Sigmoid colon (tissue), 7 donors: ENCODE data around the gene DNASE1L1. TPM values are rescaled to one million over a fixed set of nuclear protein-coding genes. Genes with fewer than 3 reads are reported as not detected.

Experiments used
- DNase-seq: peaks from one replicate; pipeline ENCODE4 v3.0.0-alpha.2; 2019
- H3K27ac ChIP-seq, 4 donors: fragments of 200-600 bp; sonication (generic); one replicate each; pipeline ENCODE4 v1.5.1; 2016 to 2019; ENCODE audit warnings: mild to moderate bottlenecking in 1 of 4
- H3K27me3 ChIP-seq, 3 donors: fragments of 200-600 bp; sonication (generic); one replicate each; pipeline ENCODE4 v1.5.1; 2019; ENCODE audit warnings: mild to moderate bottlenecking in 1 of 3
- H3K36me3 ChIP-seq, 4 donors: fragments of 200-600 bp; sonication (generic); one replicate each; pipeline ENCODE4 v1.5.1; 2016 to 2019
- H3K4me1 ChIP-seq, 4 donors: fragments of 200-600 bp; sonication (generic); one replicate each; pipeline ENCODE4 v1.5.1; 2017 to 2019
- H3K4me3 ChIP-seq, 4 donors: fragments of 200-600 bp; sonication (generic); one replicate each; pipeline ENCODE4 v1.5.1; 2017 to 2019; ENCODE audit warnings: mild to moderate bottlenecking in 2 of 4, moderate library complexity in 1 of 4
- H3K9me3 ChIP-seq, 4 donors: fragments of 200-600 bp in 3 of 4; sonication (generic) in 3 of 4; one replicate each; pipeline versions ENCODE4 v1.5.1 to v1.6.1; 2013 to 2019
- CTCF ChIP-seq, 4 experiments: fragments of 450-650 bp in 3 of 4; fragments of 200-600 bp in 1 of 4; IDR thresholded peaks; one replicate each; pipeline ENCODE4 v1.5.1; 2016 to 2019; ENCODE audit warnings: antibody characterized with exemption in 4 of 4, mild to moderate bottlenecking in 3 of 4, moderate library complexity in 2 of 4
- EP300 ChIP-seq, 4 donors: sonication (generic); formaldehyde crosslinking; IDR thresholded peaks; one replicate each; pipeline ENCODE4 v1.6.1; 2017; ENCODE audit warnings: antibody characterized with exemption in 4 of 4
- POLR2A ChIP-seq, 2 donors: fragments of 450-650 bp; IDR thresholded peaks; one replicate each; pipeline ENCODE4 v1.6.1; 2016; ENCODE audit warnings: antibody characterized with exemption in 2 of 2, mild to moderate bottlenecking in 2 of 2, moderate library complexity in 2 of 2
- POLR2AphosphoS5 ChIP-seq, 4 donors: sonication (generic); formaldehyde crosslinking; IDR thresholded peaks; one replicate each; pipeline ENCODE4 v1.6.1; 2017; ENCODE audit warnings: antibody characterized with exemption in 4 of 4
- WGBS, 2 donors: extraction: QIAGEN DNeasy Blood & Tissue Kit; methylation state at CpG; one replicate each; pipeline ENCODE4 v1.1.7; 2013; 5-methylcytosine and 5-hydroxymethylcytosine counted together
- intact Hi-C: fragments of 100-400 bp; cut with DNase I; formaldehyde crosslinking; loops from one replicate; pipeline ENCODE4 v1.15.1; 2023
- polyA plus RNA-seq, 3 donors: library from polyadenylated mRNA; stranded (reverse); fragments of 200-250 nt; gene quantifications; one replicate each; pipeline ENCODE4 v1.2.3, GENCODE V29; 2013
- small RNA-seq, 3 donors: library from RNA; depleted of rRNA; stranded (forward); fragments of <200 nt; gene quantifications; one replicate each; pipeline ENCODE3, GENCODE V24; 2016
- total RNA-seq, 4 donors: library from RNA; depleted of rRNA; stranded (reverse); fragments of >200 nt; gene quantifications; one replicate each; pipeline ENCODE4 v1.1.0, GENCODE V29; 2016
- donor health status: healthy with polysubstance abuse.
- donor health status: Bipolar disorder and iron deficiency.
- donor health status: healthy.

The DNASE1L1 gene
- total and polyA plus RNA-seq, 7 donors, result 10.9 to 25.7 (median 17.4) TPM

DNA sequence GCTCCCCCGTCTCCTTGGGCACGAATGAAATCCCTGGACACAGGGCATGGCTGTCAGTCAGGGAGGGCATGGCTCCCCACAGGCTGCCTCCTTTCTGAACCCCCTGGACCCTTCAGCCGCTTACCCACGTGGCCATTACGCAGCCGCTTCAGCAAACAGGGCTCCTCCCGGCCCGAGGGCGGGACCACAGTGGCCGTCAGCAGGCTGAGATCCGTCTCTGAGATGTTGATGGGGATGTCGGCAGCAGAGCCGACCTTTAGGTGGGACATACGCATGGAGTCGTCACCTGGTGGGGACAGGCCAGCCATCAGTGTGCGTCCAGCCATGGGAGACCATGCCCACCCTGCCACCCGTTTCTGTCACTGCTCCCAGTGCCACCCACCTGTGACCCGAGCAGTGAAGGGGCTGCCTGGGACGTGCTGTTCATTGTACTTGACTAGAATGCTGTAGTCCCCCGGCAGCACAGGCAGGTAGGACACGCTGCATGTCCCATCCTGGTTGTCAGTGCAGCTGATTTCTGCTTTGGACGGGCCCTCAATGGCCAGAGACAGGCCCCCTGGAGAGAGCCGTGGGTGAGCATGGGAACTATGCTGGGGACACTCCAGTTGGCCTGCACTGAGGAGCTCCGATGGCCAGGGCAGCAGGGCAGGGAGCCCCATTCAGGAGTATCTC is 55.7 kb downstream of the DNASE1L1 start:
- H3K9me3 ChIP-seq, result no peaks in the 10 kb centered on the region
- TF ChIP-seq EP300 (IDR thresholded peaks at IDR 0.05) (no peak), POLR2A (IDR thresholded peaks at IDR 0.05) (no peak), POLR2AphosphoS5 (IDR thresholded peaks at IDR 0.05) (peak; percentile 6 to 62 (median 53)), CTCF (IDR thresholded peaks at IDR 0.05) (no peak)
- no peaks in the 10 kb centered on the region for H3K27me3 ChIP-seq
- H3K4me3 ChIP-seq, result no peak overlapping the region
- intact Hi-C loops, result no loop called here
- peak; percentile 63 for DNase-seq
- peak overlapping the region; percentile 67 to 99 (median 98) for H3K27ac ChIP-seq
- peaks cover 0 to 9% (median 4%) of the 10 kb centered on the region in 4 donors for H3K4me1 ChIP-seq
- H3K36me3 ChIP-seq, result peaks cover 65 to 98% (median 78%) of the 10 kb centered on the region in 4 donors
- WGBS, 2 donors, result 92 to 93% methylated on average over 24 of the region's 24 CpGs

- no peak for DNase-seq
- 90 to 92% methylated on average over 13 of the region's 13 CpGs for WGBS, 2 donors
- no peak overlapping the region for H3K4me3 ChIP-seq
- intact Hi-C loops, result no loop called here
- H3K4me1 ChIP-seq, result peaks cover 0 to 8% (median 3%) of the 10 kb centered on the region in 4 donors
- H3K27me3 ChIP-seq, result no peaks in the 10 kb centered on the region
- H3K36me3 ChIP-seq, result peaks cover 57 to 90% (median 70%) of the 10 kb centered on the region in 4 donors
- no peak for TF ChIP-seq EP300 (IDR thresholded peaks at IDR 0.05)
- TF ChIP-seq POLR2AphosphoS5 (IDR thresholded peaks at IDR 0.05), result peak in 1 of 4 donors; percentile 3
- peak overlapping the region; percentile 67 to 99 (median 98) for H3K27ac ChIP-seq
- no peaks in the 10 kb centered on the region for H3K9me3 ChIP-seq
Observed at GRCh38 chrX:154352466-154352865, 56.6 kb downstream of the DNASE1L1 start.

- WGBS, 2 donors, result 86 to 90% methylated on average over 14 of the region's 14 CpGs
- peaks cover 52 to 85% (median 65%) of the 10 kb centered on the region in 4 donors for H3K36me3 ChIP-seq
- peak overlapping the region; percentile 67 to 99 (median 98) for H3K27ac ChIP-seq
- intact Hi-C loops, result no loop called here
- no peak overlapping the region for H3K4me3 ChIP-seq
- TF ChIP-seq POLR2AphosphoS5 (IDR thresholded peaks at IDR 0.05) (peak in 2 of 4 donors; percentile 31 to 57), POLR2A (IDR thresholded peaks at IDR 0.05) (no peak)
- H3K9me3 ChIP-seq, result no peaks in the 10 kb centered on the region
- peaks cover 0 to 6% (median 3%) of the 10 kb centered on the region in 4 donors for H3K4me1 ChIP-seq
- peak; percentile 64 for DNase-seq
- no peaks in the 10 kb centered on the region for H3K27me3 ChIP-seq
Observed at GRCh38 chrX:154352012-154352401, 57.0 kb downstream of the DNASE1L1 start.

Small RNAs within 50 kb of the gene (small RNA-seq; reads per million reads assigned to genes)
- gene MIR6858 (0 reads per million in 3 donors), gene SNORA70 (0 reads per million in 3 donors)

Other genes starting within 250 kb of the DNASE1L1 start
- not detected for gene OPN1MW, start 226.7 kb downstream of the DNASE1L1 start, total RNA-seq
- gene OPN1MW, start 226.7 kb downstream of the DNASE1L1 start, polyA plus RNA-seq, result not detected
- not detected for gene OPN1MW2, start 189.5 kb downstream of the DNASE1L1 start, total RNA-seq
- not detected for gene OPN1MW2, start 189.5 kb downstream of the DNASE1L1 start, polyA plus RNA-seq
- under 1 TPM in 1 of 4 donors, not detected in 3; 0.54 TPM for gene OPN1MW3, start 151.7 kb downstream of the DNASE1L1 start, total RNA-seq
- not detected for gene OPN1MW3, start 151.7 kb downstream of the DNASE1L1 start, polyA plus RNA-seq
- gene TEX28, start 114.1 kb downstream of the DNASE1L1 start, total RNA-seq, result not detected
- not detected for gene TEX28, start 114.1 kb downstream of the DNASE1L1 start, polyA plus RNA-seq
- under 1 TPM in 1 of 4 donors, not detected in 3; under 0.01 TPM for gene TKTL1, start 113.5 kb downstream of the DNASE1L1 start, total RNA-seq
- under 1 TPM in 1 of 3 donors, not detected in 2; 0.31 TPM for gene TKTL1, start 113.5 kb downstream of the DNASE1L1 start, polyA plus RNA-seq
- gene FLNA, start 34.6 kb downstream of the DNASE1L1 start, total RNA-seq, result 1,000 to 10,000 TPM; 2,494 to 9,435 (median 5,341) TPM
- gene FLNA, start 34.6 kb downstream of the DNASE1L1 start, polyA plus RNA-seq, result 100 to 1,000 TPM in 1 of 3 donors, 10 to 100 TPM in 2; 27.0 to 442 (median 42.0) TPM
- 10 to 100 TPM; 44.3 to 66.8 (median 48.6) TPM for gene EMD, start 30.0 kb downstream of the DNASE1L1 start, total RNA-seq
- 10 to 100 TPM; 40.7 to 87.9 (median 42.6) TPM for gene EMD, start 30.0 kb downstream of the DNASE1L1 start, polyA plus RNA-seq
- gene RPL10, start 10.9 kb downstream of the DNASE1L1 start, total RNA-seq, result 1,000 to 10,000 TPM; 3,138 to 8,651 (median 6,770) TPM
- gene RPL10, start 10.9 kb downstream of the DNASE1L1 start, polyA plus RNA-seq, result 1,000 to 10,000 TPM; 4,760 to 8,094 (median 5,003) TPM
- gene TAFAZZIN, start 2.3 kb upstream of the DNASE1L1 start, total RNA-seq, result 10 to 100 TPM; 35.7 to 58.2 (median 36.6) TPM
- gene TAFAZZIN, start 2.3 kb upstream of the DNASE1L1 start, polyA plus RNA-seq, result 10 to 100 TPM in 1 of 3 donors, 1 to 10 TPM in 2; 8.4 to 48.0 (median 9.2) TPM
- gene ATP6AP1, start 19.4 kb upstream of the DNASE1L1 start, total RNA-seq, result 10 to 100 TPM; 16.5 to 54.6 (median 27.0) TPM
- 10 to 100 TPM; 18.6 to 87.7 (median 39.1) TPM for gene ATP6AP1, start 19.4 kb upstream of the DNASE1L1 start, polyA plus RNA-seq
- gene GDI1, start 27.9 kb upstream of the DNASE1L1 start, total RNA-seq, result 100 to 1,000 TPM in 1 of 4 donors, 10 to 100 TPM in 3; 71.7 to 101 (median 86.1) TPM
- gene GDI1, start 27.9 kb upstream of the DNASE1L1 start, polyA plus RNA-seq, result 10 to 100 TPM; 50.9 to 75.4 (median 51.1) TPM
- 10 to 100 TPM; 40.5 to 78.1 (median 48.7) TPM for gene FAM50A, start 34.9 kb upstream of the DNASE1L1 start, total RNA-seq
- 10 to 100 TPM; 61.9 to 85.1 (median 85.1) TPM for gene FAM50A, start 34.9 kb upstream of the DNASE1L1 start, polyA plus RNA-seq
- 10 to 100 TPM in 1 of 4 donors, 1 to 10 TPM in 3; 3.1 to 12.7 (median 5.9) TPM for gene PLXNA3, start 49.0 kb upstream of the DNASE1L1 start, total RNA-seq
- gene PLXNA3, start 49.0 kb upstream of the DNASE1L1 start, polyA plus RNA-seq, result 10 to 100 TPM in 1 of 3 donors, 1 to 10 TPM in 2; 4.2 to 22.9 (median 8.6) TPM
- gene LAGE3, start 70.0 kb upstream of the DNASE1L1 start, total RNA-seq, result 10 to 100 TPM; 15.5 to 32.7 (median 22.4) TPM
- 10 to 100 TPM; 12.7 to 25.4 (median 21.6) TPM for gene LAGE3, start 70.0 kb upstream of the DNASE1L1 start, polyA plus RNA-seq
- gene UBL4A, start 77.4 kb upstream of the DNASE1L1 start, total RNA-seq, result 10 to 100 TPM; 31.6 to 51.0 (median 44.1) TPM
- gene UBL4A, start 77.4 kb upstream of the DNASE1L1 start, polyA plus RNA-seq, result 10 to 100 TPM; 36.5 to 44.4 (median 36.5) TPM
- 10 to 100 TPM; 17.5 to 28.8 (median 20.7) TPM for gene SLC10A3, start 81.4 kb upstream of the DNASE1L1 start, total RNA-seq
- 10 to 100 TPM; 12.9 to 22.6 (median 18.0) TPM for gene SLC10A3, start 81.4 kb upstream of the DNASE1L1 start, polyA plus RNA-seq
- gene FAM3A, start 107.0 kb upstream of the DNASE1L1 start, total RNA-seq, result 10 to 100 TPM; 30.7 to 49.0 (median 40.6) TPM
- 10 to 100 TPM; 49.7 to 64.9 (median 57.1) TPM for gene FAM3A, start 107.0 kb upstream of the DNASE1L1 start, polyA plus RNA-seq
- gene G6PD, start 137.6 kb upstream of the DNASE1L1 start, total RNA-seq, result 10 to 100 TPM; 15.0 to 32.1 (median 19.8) TPM
- gene G6PD, start 137.6 kb upstream of the DNASE1L1 start, polyA plus RNA-seq, result 10 to 100 TPM in 2 of 3 donors, 1 to 10 TPM in 1; 9.0 to 34.6 (median 17.8) TPM
- 10 to 100 TPM in 3 of 4 donors, 1 to 10 TPM in 1; 9.2 to 27.4 (median 13.3) TPM for gene IKBKG, start 138.4 kb upstream of the DNASE1L1 start, total RNA-seq
- 10 to 100 TPM; 13.2 to 28.9 (median 17.8) TPM for gene IKBKG, start 138.4 kb upstream of the DNASE1L1 start, polyA plus RNA-seq
- under 1 TPM in 1 of 4 donors, not detected in 3; 0.54 TPM for gene CTAG1A, start 175.9 kb upstream of the DNASE1L1 start, total RNA-seq
- gene CTAG1A, start 175.9 kb upstream of the DNASE1L1 start, polyA plus RNA-seq, result not detected
- not detected for gene CTAG1B, start 210.0 kb upstream of the DNASE1L1 start, total RNA-seq
- not detected for gene CTAG1B, start 210.0 kb upstream of the DNASE1L1 start, polyA plus RNA-seq
- gene CTAG2, start 244.3 kb upstream of the DNASE1L1 start, total RNA-seq, result not detected
- gene CTAG2, start 244.3 kb upstream of the DNASE1L1 start, polyA plus RNA-seq, result 1 to 10 TPM in 1 of 3 donors, not detected in 2; 3.0 TPM